ENCODE data around the gene ZNF446. TPM values are rescaled to one million over a fixed set of nuclear protein-coding genes. Genes with fewer than 3 reads are reported as not detected.
"Not testable (repeated sequence)": the region's sequence is repeated elsewhere in the genome, so short reads cannot be mapped to it uniquely, and the experiment has no call there.

ZNF446 gene
- total and polyA plus RNA-seq, 10 donors: 7.1 to 18.8 (median 11.7) TPM

- no peak for TF ChIP-seq POLR2A (IDR thresholded peaks at IDR 0.05)
- TF ChIP-seq POLR2AphosphoS5 (IDR thresholded peaks at IDR 0.05): peak; percentile 87 to 89 (median 88)
- no peak for TF ChIP-seq CTCF (IDR thresholded peaks at IDR 0.05 in 8 of 11, conservative IDR thresholded peaks at IDR 0.05 in 3 of 11)
- intact Hi-C loops (cut with DNase I; ENCODE audit: low total_unique reads): no loop called here
- no peaks in the 10 kb centered on the region for H3K27me3 ChIP-seq (replicated peaks in 1 of 7)
- DNase-seq: peak; percentile 98
- peak within 1 kb of the TSS; percentile 53 to 83 (median 78) for H3K4me3 ChIP-seq
- 8 to 11% (median 9%) methylated on average over 26 to 59 of the region's 59 CpGs for WGBS, 5 donors
- H3K36me3 ChIP-seq: peaks cover 25 to 34% (median 28%) of the 10 kb centered on the region in 6 donors
- H3K9me3 ChIP-seq: peaks cover 12 to 73% (median 59%) of the 10 kb centered on the region in 8 donors
- peaks cover 11 to 24% (median 18%) of the 10 kb centered on the region in 6 donors for H3K4me1 ChIP-seq
- peak within 1 kb of the TSS; percentile 58 to 89 (median 82) for H3K27ac ChIP-seq
These were observed 36.3 kb upstream of the ZNF446 start, which contains the start of gene ZNF132 for GRCh38 chr19:58439576-58440554. TSS of gene ZNF132 (minus strand) at chr19:58440153. CDS start at chr19:58439821, 332 bp downstream.

- Histone ChIP-seq H3K27me3 (replicated peaks in 1 of 7) (no peaks in the 10 kb centered on the region), H3K27ac (peak overlapping the region in 7 of 8 donors; percentile 70 to 89 (median 82)), H3K9me3 (peaks cover 7 to 66% (median 53%) of the 10 kb centered on the region in 8 donors), H3K36me3 (peaks cover 18 to 27% (median 21%) of the 10 kb centered on the region in 6 donors), H3K4me3 (peak overlapping the region; percentile 48 to 83 (median 75)), H3K4me1 (peaks cover 11 to 24% (median 18%) of the 10 kb centered on the region in 6 donors)
- TF ChIP-seq CTCF (IDR thresholded peaks at IDR 0.05 in 8 of 11, conservative IDR thresholded peaks at IDR 0.05 in 3 of 11) (no peak), POLR2AphosphoS5 (IDR thresholded peaks at IDR 0.05) (no peak), POLR2A (IDR thresholded peaks at IDR 0.05) (no peak)
- intact Hi-C loops (cut with DNase I; ENCODE audit: low total_unique reads): no loop called here
- 16 to 29% (median 17%) methylated on average over 5 to 31 of the region's 31 CpGs for WGBS, 5 donors
- no peak for DNase-seq
These were observed 35.6 kb upstream of the ZNF446 start for GRCh38 chr19:58440556-58440955.

- peaks cover 0 to 19% (median 0%) of the 10 kb centered on the region in 7 donors for H3K27me3 ChIP-seq (replicated peaks in 1 of 7)
- H3K4me1 ChIP-seq: peaks cover 11 to 24% (median 18%) of the 10 kb centered on the region in 6 donors
- H3K36me3 ChIP-seq; H3K4me3 ChIP-seq; intact Hi-C loops (cut with DNase I; ENCODE audit: low total_unique reads); H3K27ac ChIP-seq; DNase-seq: not testable (repeated sequence)
- H3K9me3 ChIP-seq: peaks cover 0 to 46% (median 30%) of the 10 kb centered on the region in 8 donors
- WGBS, 5 donors: 83 to 92% (median 89%) methylated on average over 7 of the region's 7 CpGs
These were observed 33.2 kb upstream of the ZNF446 start for GRCh38 chr19:58442986-58443385.

- H3K36me3 ChIP-seq; DNase-seq; intact Hi-C loops (cut with DNase I; ENCODE audit: low total_unique reads); H3K4me3 ChIP-seq; H3K27ac ChIP-seq: not testable (repeated sequence)
- 60 to 76% (median 66%) methylated on average over 3 of the region's 3 CpGs for WGBS, 5 donors
- peaks cover 0 to 34% (median 0%) of the 10 kb centered on the region in 7 donors for H3K27me3 ChIP-seq (replicated peaks in 1 of 7)
- peaks cover 0 to 23% (median 13%) of the 10 kb centered on the region in 8 donors for H3K9me3 ChIP-seq
- H3K4me1 ChIP-seq: peaks cover 4 to 20% (median 14%) of the 10 kb centered on the region in 6 donors
These were observed 27.3 kb upstream of the ZNF446 start for GRCh38 chr19:58448860-58449259.

- peaks cover 0 to 16% (median 9%) of the 10 kb centered on the region in 6 donors for H3K36me3 ChIP-seq
- H3K27ac ChIP-seq; intact Hi-C loops (cut with DNase I; ENCODE audit: low total_unique reads); H3K4me3 ChIP-seq; DNase-seq: not testable (repeated sequence)
- H3K4me1 ChIP-seq: peaks cover 4 to 20% (median 14%) of the 10 kb centered on the region in 6 donors
- H3K27me3 ChIP-seq (replicated peaks in 1 of 7): peaks cover 0 to 34% (median 0%) of the 10 kb centered on the region in 7 donors
- WGBS, 5 donors: 51 to 63% (median 55%) methylated on average over 5 of the region's 5 CpGs
- H3K9me3 ChIP-seq: peaks cover 0 to 23% (median 13%) of the 10 kb centered on the region in 8 donors
These were observed 26.2 kb upstream of the ZNF446 start for GRCh38 chr19:58449980-58450379.
